Measurements from ENCODE around the gene AGPAT4. TPM values are rescaled to one million over a fixed set of nuclear protein-coding genes. Genes with fewer than 3 reads are reported as not detected.

AGPAT4 gene
- total RNA-seq, 1 experiment from 2014 or later, result 9.2 TPM

DNA sequence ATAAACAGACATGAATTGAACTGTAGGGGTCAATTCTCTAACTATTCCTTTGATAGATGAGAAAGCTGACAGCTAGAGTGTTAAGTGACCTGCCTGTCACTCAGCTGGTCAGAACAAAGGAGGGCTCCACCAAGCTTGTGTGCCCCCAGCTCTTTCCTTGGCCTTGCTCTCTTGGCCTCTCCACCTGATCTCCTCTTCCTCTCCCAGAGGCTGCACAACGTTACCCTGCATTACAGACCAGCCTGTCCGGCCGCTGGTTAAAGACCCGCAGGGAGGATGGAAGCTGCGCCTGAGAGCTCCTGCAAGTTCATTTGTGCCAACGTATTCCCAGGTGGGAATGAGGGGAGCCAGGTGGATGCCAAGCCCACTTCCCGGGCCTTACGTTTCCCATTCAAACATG lies 22.5 kb downstream of the AGPAT4 start:
- Mint-ChIP-seq H3K4me1 (ENCODE audit: low read depth, unreplicated experiment) (peaks cover 6% of the 10 kb centered on the region), H3K9me3 (ENCODE audit: unreplicated experiment) (no peaks in the 10 kb centered on the region), H3K36me3 (ENCODE audit: insufficient read depth, unreplicated experiment) (peaks cover 7% of the 10 kb centered on the region), H3K4me3 (ENCODE audit: unreplicated experiment) (no peak overlapping the region), H3K27me3 (ENCODE audit: insufficient read depth, unreplicated experiment) (no peaks in the 10 kb centered on the region), H3K27ac (ENCODE audit: unreplicated experiment) (no peak overlapping the region)
- no peak overlapping the region for H3K4me3 ChIP-seq (ENCODE audit: low read depth, low read length)
- BruUV-seq (replicated peaks), result no TSS peak
- no peaks in the 10 kb centered on the region for H3K9me3 ChIP-seq
- CTCF ChIA-PET, result no interaction called here
- intact Hi-C loops (cut with micrococcal nuclease; ENCODE audit: unreplicated experiment), result no loop called here
- TF ChIP-seq, protein P1, sequence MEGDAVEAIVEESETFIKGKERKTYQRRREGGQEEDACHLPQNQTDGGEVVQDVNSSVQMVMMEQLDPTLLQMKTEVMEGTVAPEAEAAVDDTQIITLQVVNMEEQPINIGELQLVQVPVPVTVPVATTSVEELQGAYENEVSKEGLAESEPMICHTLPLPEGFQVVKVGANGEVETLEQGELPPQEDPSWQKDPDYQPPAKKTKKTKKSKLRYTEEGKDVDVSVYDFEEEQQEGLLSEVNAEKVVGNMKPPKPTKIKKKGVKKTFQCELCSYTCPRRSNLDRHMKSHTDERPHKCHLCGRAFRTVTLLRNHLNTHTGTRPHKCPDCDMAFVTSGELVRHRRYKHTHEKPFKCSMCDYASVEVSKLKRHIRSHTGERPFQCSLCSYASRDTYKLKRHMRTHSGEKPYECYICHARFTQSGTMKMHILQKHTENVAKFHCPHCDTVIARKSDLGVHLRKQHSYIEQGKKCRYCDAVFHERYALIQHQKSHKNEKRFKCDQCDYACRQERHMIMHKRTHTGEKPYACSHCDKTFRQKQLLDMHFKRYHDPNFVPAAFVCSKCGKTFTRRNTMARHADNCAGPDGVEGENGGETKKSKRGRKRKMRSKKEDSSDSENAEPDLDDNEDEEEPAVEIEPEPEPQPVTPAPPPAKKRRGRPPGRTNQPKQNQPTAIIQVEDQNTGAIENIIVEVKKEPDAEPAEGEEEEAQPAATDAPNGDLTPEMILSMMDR (IDR thresholded peaks at IDR 0.05; ENCODE audit: insufficient read depth in 1 of 2, low read depth in 1 of 2, low read length in 1 of 2, severe bottlenecking in 1 of 2, unreplicated experiment in 1 of 2), result no peak
- POLR2A ChIA-PET, result no interaction called here
- no peaks in the 10 kb centered on the region for H3K27me3 ChIP-seq (replicated peaks; ENCODE audit: control insufficient read depth, insufficient read depth, low read length)
- H3K36me3 ChIP-seq (ENCODE audit: control insufficient read depth, insufficient read depth, low read length), result no peaks in the 10 kb centered on the region
- H3K4me1 ChIP-seq, result no peaks in the 10 kb centered on the region
- DNase-seq, result no peak

DNA sequence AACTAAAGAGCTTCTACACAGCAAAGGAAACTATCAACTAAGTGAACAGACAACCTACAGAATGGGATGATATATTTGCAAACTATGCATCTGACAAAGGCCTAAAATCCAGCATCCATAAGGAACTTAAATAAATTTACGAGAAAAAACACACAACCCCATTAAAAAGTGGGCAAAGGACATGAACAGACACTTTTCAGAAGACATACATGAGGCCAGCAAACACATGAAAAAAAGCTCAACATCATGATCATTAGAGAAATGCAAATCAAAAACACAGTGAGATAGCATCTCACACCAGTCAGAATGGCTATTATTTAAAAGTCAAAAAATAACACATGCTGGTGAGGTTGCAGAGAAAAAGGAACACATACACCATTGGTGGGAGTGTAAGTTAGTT lies 24.5 kb downstream of the AGPAT4 start:
- no TSS peak for BruUV-seq (replicated peaks)
- DNase-seq, result no peak
- H3K27me3 ChIP-seq (replicated peaks; ENCODE audit: control insufficient read depth, insufficient read depth, low read length), result no peaks in the 10 kb centered on the region
- POLR2A ChIA-PET, result no interaction called here
- H3K4me1 ChIP-seq, result no peaks in the 10 kb centered on the region
- Mint-ChIP-seq H3K4me1 (ENCODE audit: low read depth, unreplicated experiment) (no peaks in the 10 kb centered on the region), H3K9me3 (ENCODE audit: unreplicated experiment) (no peaks in the 10 kb centered on the region), H3K4me3 (ENCODE audit: unreplicated experiment) (no peak overlapping the region), H3K27ac (ENCODE audit: unreplicated experiment) (no peak overlapping the region), H3K27me3 (ENCODE audit: insufficient read depth, unreplicated experiment) (no peaks in the 10 kb centered on the region), H3K36me3 (ENCODE audit: insufficient read depth, unreplicated experiment) (peaks cover 7% of the 10 kb centered on the region)
- no peaks in the 10 kb centered on the region for H3K36me3 ChIP-seq (ENCODE audit: control insufficient read depth, insufficient read depth, low read length)
- no peak overlapping the region for H3K4me3 ChIP-seq (ENCODE audit: low read depth, low read length)
- intact Hi-C loops (cut with micrococcal nuclease; ENCODE audit: unreplicated experiment), result no loop called here
- H3K9me3 ChIP-seq, result no peaks in the 10 kb centered on the region
- CTCF ChIA-PET, result no interaction called here
- TF ChIP-seq, protein P1 (IDR thresholded peaks at IDR 0.05; ENCODE audit: insufficient read depth in 1 of 2, low read depth in 1 of 2, low read length in 1 of 2, severe bottlenecking in 1 of 2, unreplicated experiment in 1 of 2), result no peak

DNA sequence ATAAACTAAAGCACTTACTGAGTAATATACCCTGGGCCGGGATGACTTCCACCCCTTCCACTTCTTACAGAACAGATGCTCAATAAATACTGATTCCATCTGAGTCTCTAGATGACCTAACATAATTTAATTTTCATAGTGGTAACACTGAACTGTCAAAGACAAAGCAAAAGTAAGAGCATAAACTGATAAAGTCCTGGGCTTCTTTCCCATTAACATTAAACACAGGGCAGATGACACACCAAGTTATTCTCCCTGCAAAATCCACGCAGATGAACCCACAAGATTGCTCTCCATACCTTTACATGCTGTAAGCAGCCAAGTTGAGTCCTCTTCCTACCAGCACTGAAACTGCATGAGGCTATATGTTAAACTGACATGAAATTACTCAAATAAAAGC lies 27.1 kb downstream of the AGPAT4 start:
- no peaks in the 10 kb centered on the region for H3K36me3 ChIP-seq (ENCODE audit: control insufficient read depth, insufficient read depth, low read length)
- Mint-ChIP-seq H3K36me3 (ENCODE audit: insufficient read depth, unreplicated experiment) (peaks cover 6% of the 10 kb centered on the region), H3K4me1 (ENCODE audit: low read depth, unreplicated experiment) (no peaks in the 10 kb centered on the region), H3K27ac (ENCODE audit: unreplicated experiment) (no peak overlapping the region), H3K27me3 (ENCODE audit: insufficient read depth, unreplicated experiment) (no peaks in the 10 kb centered on the region), H3K4me3 (ENCODE audit: unreplicated experiment) (no peak overlapping the region), H3K9me3 (ENCODE audit: unreplicated experiment) (no peaks in the 10 kb centered on the region)
- DNase-seq, result no peak
- H3K9me3 ChIP-seq, result no peaks in the 10 kb centered on the region
- no peaks in the 10 kb centered on the region for H3K27me3 ChIP-seq (replicated peaks; ENCODE audit: control insufficient read depth, insufficient read depth, low read length)
- no peak overlapping the region for H3K4me3 ChIP-seq (ENCODE audit: low read depth, low read length)
- no peaks in the 10 kb centered on the region for H3K4me1 ChIP-seq
- BruUV-seq (replicated peaks), result no TSS peak
- intact Hi-C loops (cut with micrococcal nuclease; ENCODE audit: unreplicated experiment), result no loop called here
- TF ChIP-seq, protein P1 (IDR thresholded peaks at IDR 0.05; ENCODE audit: insufficient read depth in 1 of 2, low read depth in 1 of 2, low read length in 1 of 2, severe bottlenecking in 1 of 2, unreplicated experiment in 1 of 2), result no peak
- ChIA-PET CTCF (no interaction called here), POLR2A (no interaction called here)
